Osteocyte (in vitro differentiated cells): ENCODE data around the gene RAPGEF2. TPM values are rescaled to one million over a fixed set of nuclear protein-coding genes. Genes with fewer than 3 reads are reported as not detected.
"Not testable (repeated sequence)": the region's sequence is repeated elsewhere in the genome, so short reads cannot be mapped to it uniquely, and the experiment has no call there.

Source experiments
- DNase-seq: peaks from one replicate; pipeline ENCODE4 v3.0.0; 2021; ENCODE audit warnings: mixed read lengths; ENCODE audit not compliant: unreplicated experiment; ENCODE audit errors: extremely low spot score
- H3K27ac Mint-ChIP-seq: one replicate; pipeline ENCODE4 v1.8.0; 2021; ENCODE audit warnings: mild to moderate bottlenecking, mixed read lengths; ENCODE audit not compliant: unreplicated experiment
- H3K27me3 Mint-ChIP-seq: one replicate; pipeline ENCODE4 v1.8.0; 2021; ENCODE audit warnings: mixed read lengths; ENCODE audit not compliant: unreplicated experiment
- H3K36me3 Mint-ChIP-seq: one replicate; pipeline ENCODE4 v1.8.0; 2021; ENCODE audit warnings: mixed read lengths; ENCODE audit not compliant: unreplicated experiment
- H3K4me1 Mint-ChIP-seq: one replicate; pipeline ENCODE4 v1.8.0; 2021; ENCODE audit warnings: mixed read lengths; ENCODE audit not compliant: unreplicated experiment
- H3K4me3 Mint-ChIP-seq: one replicate; pipeline ENCODE4 v1.8.0; 2021; ENCODE audit warnings: mild to moderate bottlenecking, moderate library complexity, mixed read lengths; ENCODE audit not compliant: unreplicated experiment
- H3K9me3 Mint-ChIP-seq: one replicate; pipeline ENCODE4 v1.8.0; 2021; ENCODE audit warnings: mixed read lengths; ENCODE audit not compliant: unreplicated experiment
- CTCF ChIP-seq: fragments of 200-600 bp; sonication (generic); IDR thresholded peaks from 2 replicates; pipeline ENCODE4 v1.5.0; 2021; ENCODE audit warnings: antibody characterized with exemption, mild to moderate bottlenecking, moderate library complexity
- total RNA-seq: library from RNA; stranded (reverse); gene quantifications from 2 replicates; pipeline ENCODE4 v1.2.1, GENCODE V29; 2021

RAPGEF2 gene
- total RNA-seq, 1 donor from 2014 or later = 22.7 TPM

GRCh38 chr4:159248384-159249178 lies 145.7 kb downstream of the RAPGEF2 start:
- peak overlapping the region; percentile 72 for H3K27ac Mint-ChIP-seq
- no peaks in the 10 kb centered on the region for H3K27me3 Mint-ChIP-seq
- H3K4me1 Mint-ChIP-seq = peaks cover 17% of the 10 kb centered on the region
- H3K36me3 Mint-ChIP-seq = peaks cover 14% of the 10 kb centered on the region
- no peak for DNase-seq
- TF ChIP-seq CTCF = no peak
- peak overlapping the region; percentile 68 for H3K4me3 Mint-ChIP-seq
- H3K9me3 Mint-ChIP-seq = no peaks in the 10 kb centered on the region

- Mint-ChIP-seq H3K9me3 (no peaks in the 10 kb centered on the region), H3K27ac (no peak overlapping the region), H3K36me3 (peaks cover 11% of the 10 kb centered on the region), H3K27me3 (no peaks in the 10 kb centered on the region), H3K4me1 (peaks cover 17% of the 10 kb centered on the region), H3K4me3 (no peak overlapping the region)
- TF ChIP-seq CTCF = no peak
- no peak for DNase-seq
These were observed 148.0 kb downstream of the RAPGEF2 start for GRCh38 chr4:159250751-159251325.

- H3K36me3 Mint-ChIP-seq = peaks cover 12% of the 10 kb centered on the region
- H3K4me1 Mint-ChIP-seq = peaks cover 17% of the 10 kb centered on the region
- not testable (repeated sequence) for H3K27me3 Mint-ChIP-seq, H3K4me3 Mint-ChIP-seq, H3K9me3 Mint-ChIP-seq, DNase-seq, H3K27ac Mint-ChIP-seq
These were observed 148.7 kb downstream of the RAPGEF2 start for GRCh38 chr4:159251580-159251979.

GRCh38 chr4:159252491-159252890 lies 149.6 kb downstream of the RAPGEF2 start:
- Mint-ChIP-seq H3K4me1 (peaks cover 15% of the 10 kb centered on the region), H3K27ac (no peak overlapping the region), H3K9me3 (no peaks in the 10 kb centered on the region), H3K27me3 (no peaks in the 10 kb centered on the region), H3K4me3 (no peak overlapping the region), H3K36me3 (peaks cover 16% of the 10 kb centered on the region)
- TF ChIP-seq CTCF = no peak
- DNase-seq = no peak

GRCh38 chr4:159256037-159256436 lies 153.2 kb downstream of the RAPGEF2 start:
- Mint-ChIP-seq H3K27ac (no peak overlapping the region), H3K27me3 (no peaks in the 10 kb centered on the region), H3K36me3 (peaks cover 16% of the 10 kb centered on the region), H3K4me3 (no peak overlapping the region), H3K4me1 (no peaks in the 10 kb centered on the region), H3K9me3 (no peaks in the 10 kb centered on the region)
- no peak for TF ChIP-seq CTCF
- DNase-seq = no peak
